GM18502 (cell line): ENCODE measurements around the gene CPSF3.
"Not testable (repeated sequence)": the region's sequence is repeated elsewhere in the genome, so short reads cannot be mapped to it uniquely, and the experiment has no call there.

Experiments
- ATAC-seq: cut with Tn5 transposase; IDR thresholded peaks from one replicate; pipeline ENCODE4 v1.9.1; 2021; ENCODE audit warnings: mild to moderate bottlenecking; ENCODE audit not compliant: unreplicated experiment, poor library complexity

Gene CPSF3

DNA sequence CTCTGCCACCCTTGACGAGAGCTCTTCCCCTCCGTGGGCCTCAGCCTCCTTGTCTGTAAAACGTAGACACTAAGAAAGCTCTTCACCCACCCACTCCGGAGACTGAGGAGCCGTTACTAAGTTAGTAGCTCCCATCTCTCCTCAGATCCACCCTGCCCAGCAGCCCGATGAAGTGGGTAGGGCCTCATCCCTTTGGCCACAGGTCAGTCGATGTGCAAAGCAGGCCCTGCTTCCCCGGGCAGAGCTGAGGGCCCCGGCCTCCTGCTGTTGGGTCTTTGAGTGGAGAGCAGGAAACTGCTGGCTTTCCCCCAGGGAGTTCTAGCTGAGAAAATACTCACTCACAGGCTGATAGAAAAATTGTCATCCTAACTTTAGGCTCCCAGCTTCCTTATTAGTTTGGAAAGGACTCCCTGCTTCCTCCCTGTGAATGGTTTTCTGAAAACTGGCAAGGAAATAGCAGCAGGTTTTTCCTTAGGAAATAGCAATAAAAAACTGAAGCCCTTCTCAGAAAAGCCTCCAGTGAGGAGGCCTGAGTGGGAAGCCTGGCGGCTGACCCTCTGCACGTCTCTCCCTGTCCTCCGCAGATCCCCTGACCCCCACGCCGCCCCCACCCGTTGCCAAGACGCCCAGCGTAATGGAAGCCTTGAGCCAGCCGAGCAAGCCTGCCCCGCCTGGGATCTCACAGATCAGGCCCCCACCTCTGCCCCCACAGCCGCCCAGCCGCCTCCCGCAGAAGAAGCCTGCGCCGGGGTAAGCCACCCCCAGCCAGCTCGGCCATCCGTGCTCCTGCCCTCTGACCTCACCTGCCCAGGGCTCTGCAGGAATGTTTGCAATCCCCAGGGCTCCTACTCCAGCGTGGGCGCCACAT lies 30.3 kb upstream of the CPSF3 start:
- ATAC-seq = no peak

- no peak for ATAC-seq
Observed at GRCh38 chr2:9394816-9395215, 28.6 kb upstream of the CPSF3 start.

GRCh38 chr2:9397201-9397600 lies 26.3 kb upstream of the CPSF3 start:
- ATAC-seq = no peak

GRCh38 chr2:9398251-9398650 lies 25.2 kb upstream of the CPSF3 start:
- ATAC-seq = not testable (repeated sequence)

DNA sequence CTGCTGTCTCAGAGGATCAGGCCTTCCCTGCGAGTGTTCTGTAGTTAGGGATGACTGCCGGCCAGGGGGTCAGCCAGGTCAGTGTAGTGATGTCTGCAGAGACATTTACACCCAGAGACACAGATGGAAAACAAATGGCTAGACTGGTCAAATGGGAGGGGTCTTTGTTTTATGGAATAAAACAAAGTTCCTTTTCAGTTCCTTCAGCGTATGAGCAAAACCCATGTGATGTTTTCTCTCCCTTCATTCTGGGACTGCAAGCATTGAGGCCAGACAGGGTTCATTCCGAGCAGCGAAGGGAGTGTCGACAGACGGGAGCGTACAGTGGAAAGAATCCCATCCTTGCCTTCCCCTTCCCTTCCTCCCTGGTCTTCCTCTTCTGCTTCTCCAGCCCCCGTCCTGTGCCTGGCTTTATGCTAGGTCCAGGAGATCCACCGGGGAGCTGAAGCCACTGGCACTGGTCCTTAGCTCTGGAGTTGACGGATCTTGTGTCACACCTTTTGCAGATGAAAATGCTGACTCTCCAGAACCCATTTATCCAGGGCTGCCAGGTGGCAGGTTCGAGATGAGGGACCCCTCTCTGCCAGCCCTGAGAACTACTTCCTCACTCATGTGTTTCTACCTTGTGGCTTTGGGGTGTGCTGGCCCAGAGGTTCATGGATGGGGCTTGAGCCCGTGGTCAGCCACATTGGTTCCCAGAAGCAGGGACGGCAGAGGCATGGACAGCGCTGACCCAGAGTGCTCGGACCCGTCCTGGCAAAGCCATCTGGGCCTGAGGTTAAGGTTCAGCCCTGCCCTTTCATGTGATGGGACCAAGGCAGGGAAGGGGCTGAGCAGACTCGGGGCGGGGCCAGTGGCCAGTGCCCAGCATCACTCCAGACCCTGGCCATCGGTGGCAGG lies 24.3 kb upstream of the CPSF3 start:
- no peak for ATAC-seq

GRCh38 chr2:9400268-9401058 lies 23.0 kb upstream of the CPSF3 start:
- no peak for ATAC-seq

GRCh38 chr2:9401059-9401547 lies 22.4 kb upstream of the CPSF3 start:
- ATAC-seq = no peak

DNA sequence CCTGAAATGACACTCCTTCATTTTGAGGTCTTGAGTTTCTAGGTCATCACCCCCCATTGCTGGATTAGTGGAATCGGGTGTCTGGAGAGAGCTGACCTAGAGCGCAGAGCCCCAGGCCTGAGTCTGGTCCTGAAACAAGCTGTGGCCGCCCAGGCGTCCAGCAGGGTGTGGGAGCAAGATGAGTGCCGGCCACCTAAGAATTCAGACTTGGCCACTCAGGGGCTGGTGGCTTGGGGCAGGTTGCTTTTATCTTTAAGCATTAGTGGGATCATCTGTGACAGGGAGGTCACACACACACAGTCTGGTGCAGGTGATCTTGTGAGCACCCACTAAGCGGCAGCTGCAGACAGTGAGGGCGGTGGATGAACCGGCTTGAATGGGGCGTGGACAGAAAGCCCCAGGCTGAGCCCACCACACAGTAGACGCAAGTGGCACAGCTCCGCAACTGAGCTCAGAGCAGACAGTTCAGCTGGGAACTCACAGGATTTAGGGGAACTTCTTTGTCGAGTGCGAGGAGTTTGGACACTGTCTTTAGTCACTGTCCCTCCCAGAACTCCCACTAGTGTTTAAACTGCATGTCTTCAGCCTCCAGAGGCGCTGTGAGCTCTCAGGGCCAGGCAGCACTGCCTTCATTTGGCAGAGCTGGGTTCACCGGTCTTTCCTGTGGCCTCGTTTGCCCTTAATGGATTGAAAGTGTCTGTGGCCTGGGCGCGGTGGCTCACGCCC lies 21.6 kb upstream of the CPSF3 start:
- ATAC-seq = no peak

DNA sequence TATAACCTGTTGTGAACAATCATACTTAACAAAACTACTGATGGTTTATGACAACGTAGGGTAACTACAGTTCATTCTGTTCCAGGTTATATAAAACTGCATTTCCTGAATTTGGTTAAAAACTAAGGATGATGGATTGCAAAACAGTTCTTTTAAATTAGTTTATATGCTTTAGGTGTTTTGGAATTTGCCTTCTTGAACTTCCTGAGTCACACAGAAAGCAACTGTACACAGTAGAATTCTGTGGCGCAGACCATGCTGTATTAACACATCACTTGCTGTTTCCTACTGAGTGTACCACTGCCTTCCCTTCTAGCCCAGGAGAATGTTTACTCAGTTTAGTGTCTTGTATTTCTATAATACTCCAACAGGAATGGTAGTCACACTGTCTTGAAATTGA lies 19.5 kb upstream of the CPSF3 start:
- no peak for ATAC-seq

- ATAC-seq = no peak
Observed at GRCh38 chr2:9404451-9404850, 19.0 kb upstream of the CPSF3 start.

DNA sequence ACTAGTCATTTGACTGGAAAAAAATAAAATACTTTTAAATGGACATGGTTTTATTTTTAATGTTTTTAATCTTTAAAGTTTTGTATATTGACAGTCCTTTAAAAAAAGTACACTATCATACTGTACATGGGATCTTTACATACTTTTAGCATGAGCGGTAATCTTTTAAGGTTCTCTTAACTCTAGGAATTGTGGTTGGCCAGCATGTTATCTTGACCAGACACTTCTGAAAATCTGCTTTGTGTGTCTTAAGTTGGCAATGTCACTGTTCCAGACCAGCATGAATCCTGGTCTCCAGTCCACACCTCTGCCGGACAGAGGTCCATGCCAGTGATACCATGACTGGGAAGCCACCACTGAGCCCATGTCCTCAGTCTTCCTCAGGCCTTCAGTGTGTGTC lies 17.8 kb upstream of the CPSF3 start:
- no peak for ATAC-seq

GRCh38 chr2:9406529-9407362 lies 16.7 kb upstream of the CPSF3 start:
- ATAC-seq = no peak

DNA sequence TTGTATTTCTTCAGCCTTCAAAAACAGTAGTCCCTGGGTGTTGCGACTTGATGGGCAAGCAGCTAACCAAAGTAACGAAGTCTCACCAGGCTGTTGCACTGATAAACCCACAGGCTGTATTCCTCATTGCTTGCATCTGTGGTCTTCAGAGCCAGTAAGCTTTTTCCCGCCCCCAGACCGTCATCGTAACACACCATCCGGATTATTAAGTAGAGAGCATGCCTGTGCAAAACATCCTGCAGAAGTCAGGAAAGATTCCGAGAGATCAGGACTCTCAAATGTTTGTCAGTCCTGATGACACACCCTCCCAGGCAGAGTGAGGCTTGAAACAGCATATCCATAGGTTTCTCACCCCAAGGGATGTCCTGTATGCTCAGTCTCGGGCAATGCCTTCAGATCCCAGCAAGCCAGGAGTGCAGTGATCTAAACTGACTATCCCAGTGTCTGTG lies 16.1 kb upstream of the CPSF3 start:
- ATAC-seq = no peak

- no peak for ATAC-seq
Observed at GRCh38 chr2:9408641-9409151, 14.8 kb upstream of the CPSF3 start.

GRCh38 chr2:9410108-9410507 lies 13.3 kb upstream of the CPSF3 start:
- peak; percentile 87 for ATAC-seq

- ATAC-seq = no peak
Observed at GRCh38 chr2:9412781-9413180, 10.7 kb upstream of the CPSF3 start.

DNA sequence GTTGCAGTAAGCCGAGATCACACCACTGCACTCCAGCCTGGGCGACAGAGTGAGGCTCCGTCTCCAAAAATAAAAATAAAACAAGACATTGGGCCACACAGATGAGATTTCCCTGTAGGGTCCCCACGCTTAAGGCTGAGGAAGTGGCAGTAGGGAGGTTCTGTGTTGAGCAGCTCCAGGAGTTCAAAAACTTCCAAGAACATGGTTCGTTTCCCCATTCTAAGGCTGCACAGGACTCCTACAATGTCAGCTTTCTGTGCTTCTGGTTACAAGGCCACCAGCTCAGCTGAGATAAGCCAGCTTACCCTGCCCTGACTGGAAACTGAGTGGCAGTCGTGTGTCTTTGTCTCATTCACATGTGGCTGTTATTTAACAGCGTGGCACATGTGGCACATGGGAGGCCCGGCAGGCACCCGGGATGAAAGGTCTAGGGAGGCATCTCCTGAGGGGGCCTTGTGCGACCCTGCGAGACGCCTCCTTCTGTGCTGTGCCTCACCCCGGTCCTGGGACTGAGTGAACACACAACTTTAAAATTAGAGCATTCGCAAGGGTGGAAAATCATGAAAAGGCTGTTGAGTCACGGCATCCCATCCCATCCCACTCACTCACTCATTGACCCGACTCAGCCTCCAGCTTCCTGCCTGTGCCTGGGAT lies 7.8 kb upstream of the CPSF3 start:
- ATAC-seq = no peak
